Ectodermal cell (in vitro differentiated cells): Measurements from ENCODE around the gene PRKCA.

Experiments
- H3K27ac ChIP-seq: 2 replicates; pipeline ENCODE4 v1.7.0; 2013; ENCODE audit warnings: mild to moderate bottlenecking, low read depth, low read length; ENCODE audit not compliant: insufficient read depth, poor library complexity, severe bottlenecking
- H3K27me3 ChIP-seq: 2 replicates; pipeline ENCODE4 v1.7.0; 2013; ENCODE audit warnings: mild to moderate bottlenecking, low read length; ENCODE audit not compliant: insufficient read depth, control insufficient read depth, poor library complexity, severe bottlenecking
- H3K36me3 ChIP-seq: one replicate; pipeline ENCODE4 v1.7.0; 2013; ENCODE audit warnings: low read length; ENCODE audit not compliant: control insufficient read depth, insufficient read depth
- H3K4me1 ChIP-seq: one replicate; pipeline ENCODE4 v1.7.0; 2013; ENCODE audit warnings: low read length; ENCODE audit not compliant: control insufficient read depth, insufficient read depth
- H3K4me3 ChIP-seq: 2 replicates; pipeline ENCODE4 v1.7.0; 2013; ENCODE audit warnings: low read depth, low read length, control low read depth; ENCODE audit not compliant: insufficient read depth
- H3K9me3 ChIP-seq: 2 replicates; pipeline ENCODE4 v1.7.0; 2013; ENCODE audit warnings: mild to moderate bottlenecking, low read length, moderate library complexity; ENCODE audit not compliant: control insufficient read depth
- WGBS, 2 experiments: methylation state at CpG; one replicate each; pipeline ENCODE4 v1.1.7; 2013; ENCODE audit warnings: missing lambda C conversion rate in 2 of 2; 5-methylcytosine and 5-hydroxymethylcytosine counted together

The PRKCA gene

GRCh38 chr17:66585472-66585871 lies 283.1 kb downstream of the PRKCA start:
- H3K36me3 ChIP-seq: no peaks in the 10 kb centered on the region
- H3K27me3 ChIP-seq: no peaks in the 10 kb centered on the region
- H3K4me3 ChIP-seq: no peak overlapping the region
- peaks cover 7% of the 10 kb centered on the region for H3K4me1 ChIP-seq
- 95 to 96% methylated on average over 5 of the region's 5 CpGs for WGBS, 2 experiments
- no peaks in the 10 kb centered on the region for H3K9me3 ChIP-seq
- H3K27ac ChIP-seq: no peak overlapping the region

- Histone ChIP-seq H3K27me3 (no peaks in the 10 kb centered on the region), H3K9me3 (no peaks in the 10 kb centered on the region), H3K4me3 (no peak overlapping the region), H3K27ac (no peak overlapping the region), H3K36me3 (no peaks in the 10 kb centered on the region), H3K4me1 (no peaks in the 10 kb centered on the region)
- WGBS, 2 experiments: 93 to 96% methylated on average over 7 of the region's 7 CpGs
These were observed 287.5 kb downstream of the PRKCA start for GRCh38 chr17:66589892-66590291.

- no peak overlapping the region for H3K27ac ChIP-seq
- H3K27me3 ChIP-seq: no peaks in the 10 kb centered on the region
- H3K4me3 ChIP-seq: no peak overlapping the region
- H3K4me1 ChIP-seq: no peaks in the 10 kb centered on the region
- WGBS, 2 experiments: 97 to 98% methylated on average over 2 of the region's 2 CpGs
- H3K9me3 ChIP-seq: no peaks in the 10 kb centered on the region
- H3K36me3 ChIP-seq: no peaks in the 10 kb centered on the region
These were observed 290.7 kb downstream of the PRKCA start for GRCh38 chr17:66593116-66593515.

- WGBS, 2 experiments: 95 to 97% methylated on average over 12 of the region's 12 CpGs
These were observed 293.5 kb downstream of the PRKCA start for GRCh38 chr17:66595893-66596292.

GRCh38 chr17:66602659-66603384 lies 300.4 kb downstream of the PRKCA start:
- Histone ChIP-seq H3K27me3 (no peaks in the 10 kb centered on the region), H3K36me3 (no peaks in the 10 kb centered on the region), H3K4me3 (no peak overlapping the region), H3K9me3 (no peaks in the 10 kb centered on the region), H3K27ac (no peak overlapping the region), H3K4me1 (no peaks in the 10 kb centered on the region)
- WGBS, 2 experiments: 94 to 96% methylated on average over 14 of the region's 14 CpGs

More at GRCh38 chr17:66595893-66596292, 293.5 kb downstream of the PRKCA start:
- Histone ChIP-seq H3K4me3 (no peak overlapping the region), H3K27ac (no peak overlapping the region), H3K36me3 (no peaks in the 10 kb centered on the region), H3K27me3 (no peaks in the 10 kb centered on the region), H3K9me3 (no peaks in the 10 kb centered on the region), H3K4me1 (no peaks in the 10 kb centered on the region)

GRCh38 chr17:66604376-66604775 lies 302.0 kb downstream of the PRKCA start:
- Histone ChIP-seq H3K4me3 (no peak overlapping the region), H3K27me3 (no peaks in the 10 kb centered on the region), H3K27ac (no peak overlapping the region), H3K36me3 (no peaks in the 10 kb centered on the region), H3K9me3 (no peaks in the 10 kb centered on the region), H3K4me1 (no peaks in the 10 kb centered on the region)

- WGBS, 2 experiments: 93 to 100% methylated on average over 3 to 4 of the region's 4 CpGs
- Histone ChIP-seq H3K9me3 (no peaks in the 10 kb centered on the region), H3K4me3 (no peak overlapping the region), H3K27ac (no peak overlapping the region), H3K36me3 (no peaks in the 10 kb centered on the region), H3K27me3 (no peaks in the 10 kb centered on the region), H3K4me1 (no peaks in the 10 kb centered on the region)
These were observed 303.1 kb downstream of the PRKCA start for GRCh38 chr17:66605541-66605940.

- Histone ChIP-seq H3K4me1 (no peaks in the 10 kb centered on the region), H3K9me3 (no peaks in the 10 kb centered on the region), H3K36me3 (no peaks in the 10 kb centered on the region), H3K27me3 (no peaks in the 10 kb centered on the region), H3K27ac (no peak overlapping the region), H3K4me3 (no peak overlapping the region)
- WGBS, 2 experiments: 96 to 97% methylated on average over 8 to 9 of the region's 9 CpGs
These were observed 308.1 kb downstream of the PRKCA start for GRCh38 chr17:66610361-66611133.

GRCh38 chr17:66611397-66611796 lies 309.0 kb downstream of the PRKCA start:
- no peak overlapping the region for H3K4me3 ChIP-seq
- H3K4me1 ChIP-seq: no peaks in the 10 kb centered on the region
- H3K9me3 ChIP-seq: no peaks in the 10 kb centered on the region
- H3K27ac ChIP-seq: no peak overlapping the region
- no peaks in the 10 kb centered on the region for H3K27me3 ChIP-seq
- H3K36me3 ChIP-seq: no peaks in the 10 kb centered on the region

- Histone ChIP-seq H3K36me3 (no peaks in the 10 kb centered on the region), H3K27me3 (no peaks in the 10 kb centered on the region), H3K4me1 (no peaks in the 10 kb centered on the region), H3K4me3 (no peak overlapping the region), H3K9me3 (no peaks in the 10 kb centered on the region), H3K27ac (no peak overlapping the region)
- WGBS, 2 experiments: 92 to 98% methylated on average over 4 of the region's 4 CpGs
These were observed 310.6 kb downstream of the PRKCA start for GRCh38 chr17:66612993-66613392.
